ENCODE results near the gene PHKG1.

Gene PHKG1

DNA sequence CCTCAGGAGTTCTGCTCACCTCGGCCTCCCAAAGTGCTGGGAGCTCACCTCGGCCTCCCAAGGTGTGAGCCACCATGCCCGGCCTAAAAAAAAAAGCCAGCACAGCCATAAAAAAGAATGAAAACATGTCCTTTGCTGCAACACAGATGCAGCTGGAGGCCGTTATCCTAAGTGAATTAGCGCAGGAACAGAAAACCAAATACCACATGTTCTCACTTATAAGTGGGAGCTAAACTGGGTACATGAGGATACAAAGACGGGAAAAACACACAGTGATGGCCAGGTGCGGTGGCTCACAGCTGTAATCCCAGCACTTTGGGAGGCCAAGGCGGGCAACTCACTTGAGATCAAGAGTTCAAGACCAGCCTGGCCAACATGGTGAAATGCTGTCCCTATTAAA, 62.4 kb downstream of the PHKG1 start:
- no peak for TF ChIP-seq ZNF274 (IDR thresholded peaks at IDR 0.05; ENCODE audit: low read depth, low read length)
- no peak overlapping the region for H3K4me3 ChIP-seq (ENCODE audit: low read length)
